ENCODE data around the gene THRAP3. TPM values are rescaled to one million over a fixed set of nuclear protein-coding genes. Genes with fewer than 3 reads are reported as not detected.

Gene THRAP3
- total and polyA plus RNA-seq, 7 donors, result 25.4 to 104 (median 77.8) TPM

GRCh38 chr1:36286802-36287201, 62.6 kb downstream of the THRAP3 start:
- Histone ChIP-seq H3K4me1 (peaks cover 0 to 41% (median 21%) of the 10 kb centered on the region in 4 donors), H3K4me3 (no peak overlapping the region), H3K9me3 (no peaks in the 10 kb centered on the region), H3K27ac (peak overlapping the region in 1 of 4 donors; percentile 3), H3K36me3 (peaks cover 33 to 85% (median 55%) of the 10 kb centered on the region in 4 donors), H3K27me3 (no peaks in the 10 kb centered on the region)
- intact Hi-C loops (cut with DNase I), result loop anchor here (2.0 to 5.0 kb wide), 2 partner anchors 98 to 190 kb away; no protein-coding TSS in a partner anchor
- 95% methylated on average over 13 of the region's 13 CpGs for WGBS, 2 donors
- no peak for DNase-seq
- TF ChIP-seq EP300 (IDR thresholded peaks at IDR 0.05), result no peak
- TF ChIP-seq POLR2A (IDR thresholded peaks at IDR 0.05), result no peak
- no peak for TF ChIP-seq POLR2AphosphoS5 (IDR thresholded peaks at IDR 0.05)
- TF ChIP-seq, protein P1, sequence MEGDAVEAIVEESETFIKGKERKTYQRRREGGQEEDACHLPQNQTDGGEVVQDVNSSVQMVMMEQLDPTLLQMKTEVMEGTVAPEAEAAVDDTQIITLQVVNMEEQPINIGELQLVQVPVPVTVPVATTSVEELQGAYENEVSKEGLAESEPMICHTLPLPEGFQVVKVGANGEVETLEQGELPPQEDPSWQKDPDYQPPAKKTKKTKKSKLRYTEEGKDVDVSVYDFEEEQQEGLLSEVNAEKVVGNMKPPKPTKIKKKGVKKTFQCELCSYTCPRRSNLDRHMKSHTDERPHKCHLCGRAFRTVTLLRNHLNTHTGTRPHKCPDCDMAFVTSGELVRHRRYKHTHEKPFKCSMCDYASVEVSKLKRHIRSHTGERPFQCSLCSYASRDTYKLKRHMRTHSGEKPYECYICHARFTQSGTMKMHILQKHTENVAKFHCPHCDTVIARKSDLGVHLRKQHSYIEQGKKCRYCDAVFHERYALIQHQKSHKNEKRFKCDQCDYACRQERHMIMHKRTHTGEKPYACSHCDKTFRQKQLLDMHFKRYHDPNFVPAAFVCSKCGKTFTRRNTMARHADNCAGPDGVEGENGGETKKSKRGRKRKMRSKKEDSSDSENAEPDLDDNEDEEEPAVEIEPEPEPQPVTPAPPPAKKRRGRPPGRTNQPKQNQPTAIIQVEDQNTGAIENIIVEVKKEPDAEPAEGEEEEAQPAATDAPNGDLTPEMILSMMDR (IDR thresholded peaks at IDR 0.05), result no peak

- DNase-seq, result no peak
- 93 to 96% methylated on average over 5 of the region's 5 CpGs for WGBS, 2 donors
- intact Hi-C loops (cut with DNase I), result loop anchor here (2.0 to 5.0 kb wide), 2 partner anchors 99 to 190 kb away; no protein-coding TSS in a partner anchor
- H3K27ac ChIP-seq, result no peak overlapping the region
- TF ChIP-seq, protein P1 (IDR thresholded peaks at IDR 0.05), result no peak
- TF ChIP-seq EP300 (IDR thresholded peaks at IDR 0.05) (no peak), POLR2AphosphoS5 (IDR thresholded peaks at IDR 0.05) (no peak), POLR2A (IDR thresholded peaks at IDR 0.05) (no peak)
- H3K4me1 ChIP-seq, result peaks cover 0 to 38% (median 21%) of the 10 kb centered on the region in 4 donors
- peaks cover 39 to 89% (median 60%) of the 10 kb centered on the region in 4 donors for H3K36me3 ChIP-seq
- H3K27me3 ChIP-seq, result no peaks in the 10 kb centered on the region
- H3K9me3 ChIP-seq, result no peaks in the 10 kb centered on the region
- no peak overlapping the region for H3K4me3 ChIP-seq
Observed at GRCh38 chr1:36287595-36287994, 63.4 kb downstream of the THRAP3 start.

GRCh38 chr1:36295390-36295789, 71.1 kb downstream of the THRAP3 start:
- TF ChIP-seq, protein P1 (IDR thresholded peaks at IDR 0.05), result no peak
- TF ChIP-seq POLR2AphosphoS5 (IDR thresholded peaks at IDR 0.05) (no peak), POLR2A (IDR thresholded peaks at IDR 0.05) (no peak), EP300 (IDR thresholded peaks at IDR 0.05) (no peak)
- DNase-seq, result no peak
- no peak overlapping the region for H3K4me3 ChIP-seq
- H3K36me3 ChIP-seq, result peaks cover 28 to 96% (median 66%) of the 10 kb centered on the region in 4 donors
- H3K27me3 ChIP-seq, result no peaks in the 10 kb centered on the region
- intact Hi-C loops (cut with DNase I), result no loop called here
- peaks cover 0 to 8% (median 3%) of the 10 kb centered on the region in 4 donors for H3K4me1 ChIP-seq
- no peak overlapping the region for H3K27ac ChIP-seq
- 61 to 81% methylated on average over 2 of the region's 2 CpGs for WGBS, 2 donors
- H3K9me3 ChIP-seq, result no peaks in the 10 kb centered on the region

GRCh38 chr1:36297062-36297461, 72.8 kb downstream of the THRAP3 start:
- 22 to 72% methylated on average over 2 of the region's 2 CpGs for WGBS, 2 donors
- intact Hi-C loops (cut with DNase I), result no loop called here
- TF ChIP-seq POLR2AphosphoS5 (IDR thresholded peaks at IDR 0.05), result no peak
- TF ChIP-seq, protein P1 (IDR thresholded peaks at IDR 0.05), result no peak
- no peak for TF ChIP-seq POLR2A (IDR thresholded peaks at IDR 0.05)
- no peak for TF ChIP-seq EP300 (IDR thresholded peaks at IDR 0.05)
- H3K9me3 ChIP-seq, result no peaks in the 10 kb centered on the region
- no peak overlapping the region for H3K27ac ChIP-seq
- H3K4me3 ChIP-seq, result no peak overlapping the region
- peaks cover 24 to 96% (median 70%) of the 10 kb centered on the region in 4 donors for H3K36me3 ChIP-seq
- peaks cover 0 to 5% (median 0%) of the 10 kb centered on the region in 4 donors for H3K4me1 ChIP-seq
- no peak for DNase-seq
- no peaks in the 10 kb centered on the region for H3K27me3 ChIP-seq

GRCh38 chr1:36298640-36299039, 74.4 kb downstream of the THRAP3 start:
- no peak overlapping the region for H3K27ac ChIP-seq
- no peak for DNase-seq
- H3K27me3 ChIP-seq, result no peaks in the 10 kb centered on the region
- peaks cover 25 to 97% (median 70%) of the 10 kb centered on the region in 4 donors for H3K36me3 ChIP-seq
- intact Hi-C loops (cut with DNase I), result no loop called here
- WGBS, 2 donors, result 93 to 94% methylated on average over 5 of the region's 5 CpGs
- H3K4me1 ChIP-seq, result peaks cover 0 to 5% (median 0%) of the 10 kb centered on the region in 4 donors
- no peak for TF ChIP-seq EP300 (IDR thresholded peaks at IDR 0.05)
- no peak for TF ChIP-seq POLR2A (IDR thresholded peaks at IDR 0.05)
- TF ChIP-seq, protein P1 (IDR thresholded peaks at IDR 0.05), result no peak
- no peak for TF ChIP-seq POLR2AphosphoS5 (IDR thresholded peaks at IDR 0.05)
- H3K9me3 ChIP-seq, result no peaks in the 10 kb centered on the region
- H3K4me3 ChIP-seq, result no peak overlapping the region

All from sigmoid colon (tissue), 7 donors.